Peyer's patch (tissue), 4 donors: Measurements from ENCODE around the gene PTP4A2.

ENCODE experiments used
- POLR2A ChIP-seq, 2 donors: fragments of 450-650 bp; IDR thresholded peaks; one replicate each; pipeline ENCODE4 v1.5.1; 2017; ENCODE audit warnings: antibody characterized with exemption in 2 of 2, mild to moderate bottlenecking in 2 of 2, moderate library complexity in 2 of 2
- TF ChIP-seq, protein P1 (sequence below), 6 experiments: fragments of 450-650 bp in 4 of 6; fragments of 200-600 bp in 2 of 6; sonication (generic) in 1 of 6; IDR thresholded peaks; one replicate each; pipeline ENCODE4 v1.5.1; 2017 to 2019; ENCODE audit warnings: antibody characterized with exemption in 6 of 6, mild to moderate bottlenecking in 3 of 6, moderate library complexity in 1 of 6

DNA sequence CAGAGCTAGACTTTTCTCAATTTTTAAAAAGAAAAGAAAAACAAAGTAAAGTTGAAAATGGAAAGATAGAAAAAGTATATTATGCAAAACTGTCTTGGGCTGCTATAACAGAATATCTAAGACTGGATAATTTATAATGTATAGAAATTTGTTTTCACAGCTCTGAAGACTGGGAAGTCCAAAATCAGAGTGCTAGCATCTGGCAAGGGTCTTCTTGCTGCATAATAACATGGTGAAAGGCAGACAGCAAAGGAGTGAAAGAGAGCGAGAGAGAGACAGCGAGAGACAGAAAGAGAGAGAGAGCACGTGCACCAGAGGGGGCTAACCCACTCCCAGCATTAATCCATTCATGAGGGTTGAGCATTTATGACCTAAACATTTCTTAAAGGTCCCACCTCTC lies 63.2 kb downstream of the PTP4A2 start:
- TF ChIP-seq, protein P1, sequence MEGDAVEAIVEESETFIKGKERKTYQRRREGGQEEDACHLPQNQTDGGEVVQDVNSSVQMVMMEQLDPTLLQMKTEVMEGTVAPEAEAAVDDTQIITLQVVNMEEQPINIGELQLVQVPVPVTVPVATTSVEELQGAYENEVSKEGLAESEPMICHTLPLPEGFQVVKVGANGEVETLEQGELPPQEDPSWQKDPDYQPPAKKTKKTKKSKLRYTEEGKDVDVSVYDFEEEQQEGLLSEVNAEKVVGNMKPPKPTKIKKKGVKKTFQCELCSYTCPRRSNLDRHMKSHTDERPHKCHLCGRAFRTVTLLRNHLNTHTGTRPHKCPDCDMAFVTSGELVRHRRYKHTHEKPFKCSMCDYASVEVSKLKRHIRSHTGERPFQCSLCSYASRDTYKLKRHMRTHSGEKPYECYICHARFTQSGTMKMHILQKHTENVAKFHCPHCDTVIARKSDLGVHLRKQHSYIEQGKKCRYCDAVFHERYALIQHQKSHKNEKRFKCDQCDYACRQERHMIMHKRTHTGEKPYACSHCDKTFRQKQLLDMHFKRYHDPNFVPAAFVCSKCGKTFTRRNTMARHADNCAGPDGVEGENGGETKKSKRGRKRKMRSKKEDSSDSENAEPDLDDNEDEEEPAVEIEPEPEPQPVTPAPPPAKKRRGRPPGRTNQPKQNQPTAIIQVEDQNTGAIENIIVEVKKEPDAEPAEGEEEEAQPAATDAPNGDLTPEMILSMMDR (IDR thresholded peaks at IDR 0.05): no peak
- TF ChIP-seq POLR2A (IDR thresholded peaks at IDR 0.05): no peak
